ENCODE results near the gene SUMO2. TPM values are rescaled to one million over a fixed set of nuclear protein-coding genes. Genes with fewer than 3 reads are reported as not detected.
A peak's percentile ranks its signal among the peaks of the same experiment; 100 is the strongest.
"Not testable (repeated sequence)": the region's sequence is repeated elsewhere in the genome, so short reads cannot be mapped to it uniquely, and the experiment has no call there.

SUMO2 gene
- total RNA-seq, 1 donor from 2014 or later = 94.9 TPM

DNA sequence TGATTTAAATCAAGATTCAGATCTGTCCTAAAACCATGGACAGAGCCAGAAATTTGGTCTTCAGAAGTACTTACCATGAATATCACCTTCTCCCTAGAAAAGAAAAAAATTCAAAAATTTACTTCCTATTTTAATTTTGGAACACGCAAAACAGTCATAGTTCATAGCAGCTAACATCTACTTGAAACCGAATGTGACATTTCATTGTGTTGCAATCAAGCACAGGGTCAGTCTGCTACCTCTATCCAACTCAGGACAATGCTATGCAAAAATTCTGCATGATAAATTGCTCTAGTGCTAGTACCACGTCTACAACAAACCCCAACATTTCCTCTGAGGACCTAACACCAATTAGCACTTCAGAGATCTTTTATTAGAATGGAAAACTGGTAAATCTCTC, 36.2 kb downstream of the SUMO2 start:
- DNase-seq (ENCODE audit: low spot score) (no peak), ATAC-seq (peak; percentile 42)

- DNase-seq (ENCODE audit: low spot score) = no peak
- ATAC-seq = no peak
Measured at GRCh38 chr17:75144816-75145512, 37.8 kb downstream of the SUMO2 start.

GRCh38 chr17:75142236-75142971, 40.4 kb downstream of the SUMO2 start:
- ATAC-seq (no peak), DNase-seq (ENCODE audit: low spot score) (no peak)

DNA sequence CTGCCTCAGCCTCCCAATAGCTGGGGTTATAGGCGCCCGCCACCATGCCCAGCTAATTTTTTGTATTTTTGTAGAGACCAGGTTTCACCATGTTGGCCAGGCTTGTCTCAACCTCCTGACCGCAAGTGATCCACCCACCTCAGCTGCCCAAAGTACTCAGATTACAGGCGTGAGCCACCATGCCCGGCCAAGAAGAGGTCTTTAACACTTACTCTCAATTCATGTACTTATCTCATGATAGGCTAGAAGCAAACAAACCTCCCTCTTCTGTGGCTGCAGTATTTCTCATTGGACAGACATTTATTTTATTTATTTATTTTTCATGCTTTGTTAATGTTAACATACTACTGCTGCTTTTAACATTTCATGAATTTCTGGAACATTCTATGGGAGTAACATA, 44.2 kb downstream of the SUMO2 start:
- no peak for ATAC-seq
- DNase-seq (ENCODE audit: low spot score) = no peak

DNA sequence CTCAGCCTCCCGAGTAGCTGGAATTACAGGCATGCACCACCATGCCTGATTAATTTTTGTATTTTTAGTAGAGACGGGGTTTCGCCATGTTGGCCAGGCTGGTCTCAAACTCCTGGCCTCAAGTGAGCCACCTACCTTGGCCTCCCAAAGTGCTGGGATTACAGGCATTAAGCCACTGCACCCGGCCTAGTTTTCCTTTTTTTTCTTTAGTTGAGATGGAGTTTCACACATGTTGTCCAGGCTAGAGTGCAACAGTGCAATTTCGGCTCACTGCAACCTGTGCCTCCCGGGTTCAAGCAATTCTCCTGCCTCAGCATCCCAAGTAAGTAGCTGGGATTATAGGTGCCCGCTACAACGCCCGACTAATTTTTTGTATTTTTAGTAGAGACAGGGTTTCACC, 45.0 kb downstream of the SUMO2 start:
- ATAC-seq; DNase-seq (ENCODE audit: low spot score): not testable (repeated sequence)

- no peak for DNase-seq (ENCODE audit: low spot score)
- ATAC-seq = no peak
Measured at GRCh38 chr17:75135946-75136345, 46.8 kb downstream of the SUMO2 start.

DNA sequence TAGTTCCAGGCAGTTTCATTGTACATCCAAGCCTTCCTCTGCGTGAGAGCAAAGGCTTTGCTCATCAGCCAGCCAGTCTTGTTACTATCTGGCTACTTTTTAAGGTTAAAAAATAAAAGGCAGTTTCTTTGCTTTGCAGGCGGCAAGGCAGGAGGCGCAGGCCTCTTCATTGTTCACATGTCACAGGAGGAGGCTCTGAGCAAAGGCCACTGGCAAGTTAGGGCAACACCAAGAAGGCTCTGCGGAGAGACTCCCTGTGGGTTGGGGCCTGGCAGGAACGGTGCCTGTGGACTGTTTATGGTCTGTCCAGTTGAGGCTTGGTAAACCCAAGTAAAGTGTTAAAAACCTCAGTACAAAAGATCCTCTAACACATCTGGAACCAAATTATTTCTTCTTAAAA, 47.3 kb downstream of the SUMO2 start:
- DNase-seq (ENCODE audit: low spot score) (no peak), ATAC-seq (no peak)

- not testable (repeated sequence) for ATAC-seq; DNase-seq (ENCODE audit: low spot score)
Measured at GRCh38 chr17:75133607-75134347, 49.0 kb downstream of the SUMO2 start.

DNA sequence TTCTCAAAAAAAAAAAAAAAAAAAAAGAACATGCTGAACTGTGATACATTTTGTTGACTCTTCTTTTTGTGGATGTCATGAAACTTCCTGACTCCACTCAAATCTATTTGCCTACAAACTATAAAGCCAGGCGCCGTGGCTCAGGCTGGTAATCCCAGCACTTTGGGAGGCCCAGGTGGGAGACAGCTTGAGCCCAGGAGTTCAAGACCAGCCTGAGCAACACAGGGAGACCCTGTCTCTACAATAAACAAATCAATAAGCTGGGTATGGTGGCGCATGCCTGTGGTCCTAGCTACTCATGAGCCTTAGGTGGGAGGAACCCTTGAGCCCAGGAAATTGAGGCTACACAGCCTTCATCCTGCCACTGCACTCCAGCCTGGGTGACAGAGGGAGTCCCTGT, 49.8 kb downstream of the SUMO2 start:
- no peak for ATAC-seq
- no peak for DNase-seq (ENCODE audit: low spot score)

DNA sequence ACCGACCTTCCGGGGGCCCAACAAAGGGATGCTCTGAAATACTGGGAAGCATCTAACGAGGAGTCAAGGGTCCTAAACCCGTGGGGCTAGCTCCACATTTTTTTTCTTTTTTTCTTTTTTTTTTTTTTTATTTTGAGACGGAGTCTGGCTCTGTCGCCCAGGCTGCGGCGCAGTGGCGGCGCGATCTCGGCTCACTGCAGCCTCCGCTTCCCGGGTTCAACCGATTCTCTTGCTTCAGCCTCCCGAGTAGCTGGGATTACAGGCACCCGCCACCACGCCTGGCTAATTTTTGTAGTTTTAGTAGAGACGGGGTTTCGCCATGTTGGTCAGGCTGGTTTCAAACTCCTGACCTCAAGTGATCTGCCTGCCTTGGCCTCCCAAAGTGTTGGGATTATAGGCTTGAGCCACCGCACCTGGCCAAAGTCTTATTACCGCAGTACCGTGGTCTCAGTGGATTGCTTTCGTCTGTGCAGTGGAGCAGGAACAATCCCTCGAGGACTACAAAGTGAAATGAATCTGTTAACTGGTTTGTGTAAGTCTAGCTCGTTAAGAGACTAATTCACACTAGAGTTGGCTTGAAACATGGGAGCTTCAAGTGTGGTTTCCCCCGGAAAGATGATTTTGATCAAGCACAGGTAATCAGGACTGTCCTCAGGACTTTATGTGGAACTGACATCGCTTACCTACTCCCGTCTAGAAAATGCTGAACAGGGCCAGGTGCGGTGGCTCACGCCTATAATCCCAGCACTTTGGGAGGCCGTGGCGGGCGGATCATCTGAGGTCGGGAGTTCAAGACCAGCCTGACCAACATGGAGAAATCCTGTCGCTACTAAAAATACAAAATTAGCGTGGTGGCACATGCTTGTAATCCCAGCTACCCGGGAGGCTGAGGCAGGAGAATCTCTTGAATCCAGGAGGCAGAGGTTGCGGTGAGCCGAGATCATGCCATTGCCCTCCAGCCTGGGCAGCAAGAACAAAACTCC, 50.5 kb downstream of the SUMO2 start:
- not testable (repeated sequence) for ATAC-seq; DNase-seq (ENCODE audit: low spot score)

- ATAC-seq (peak; percentile 92), DNase-seq (ENCODE audit: low spot score) (peak; percentile 81)
Measured at GRCh38 chr17:75131278-75132017, 51.3 kb downstream of the SUMO2 start, which contains the start of gene NT5C. Gene NT5C, minus strand, starts transcription at chr17:75131742. Its CDS starts 35 bp downstream, at chr17:75131707.

GRCh38 chr17:75130632-75131277, 52.0 kb downstream of the SUMO2 start:
- ATAC-seq = peak; percentile 55
- DNase-seq (ENCODE audit: low spot score) = no peak

DNA sequence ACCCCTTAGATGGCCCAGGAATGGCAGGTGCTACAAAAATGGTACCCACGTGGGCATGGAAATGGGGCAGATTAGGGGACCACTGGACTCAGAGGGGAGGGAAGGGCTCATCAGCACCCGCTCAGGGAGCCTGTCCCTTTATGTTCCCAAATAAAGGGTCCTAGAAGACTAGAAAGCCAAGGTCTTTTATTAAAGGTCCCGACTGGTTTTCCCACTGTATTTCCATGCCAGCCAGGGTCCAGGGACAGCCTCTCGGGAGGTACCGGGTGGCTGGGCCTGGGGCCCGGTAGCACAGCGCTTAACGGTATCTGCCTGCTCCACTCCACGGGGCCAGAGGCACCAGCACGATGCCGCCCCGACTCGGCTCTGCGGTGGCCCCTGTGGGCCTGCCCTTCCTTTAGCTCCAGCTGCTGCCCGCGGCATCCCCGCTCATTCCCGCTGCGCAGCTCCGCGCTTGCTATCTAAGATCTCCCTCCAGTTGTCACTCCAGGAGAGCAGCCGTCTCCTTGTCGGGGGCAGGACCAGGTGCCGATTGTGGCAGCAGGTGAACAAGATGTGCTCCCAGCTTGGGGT, 52.6 kb downstream of the SUMO2 start:
- no peak for ATAC-seq

GRCh38 chr17:75129576-75129975, 53.2 kb downstream of the SUMO2 start:
- ATAC-seq = no peak
- no peak for DNase-seq (ENCODE audit: low spot score)

More for the DNA sequence above, 52.6 kb downstream of the SUMO2 start:
- DNase-seq (ENCODE audit: low spot score) = no peak

DNA sequence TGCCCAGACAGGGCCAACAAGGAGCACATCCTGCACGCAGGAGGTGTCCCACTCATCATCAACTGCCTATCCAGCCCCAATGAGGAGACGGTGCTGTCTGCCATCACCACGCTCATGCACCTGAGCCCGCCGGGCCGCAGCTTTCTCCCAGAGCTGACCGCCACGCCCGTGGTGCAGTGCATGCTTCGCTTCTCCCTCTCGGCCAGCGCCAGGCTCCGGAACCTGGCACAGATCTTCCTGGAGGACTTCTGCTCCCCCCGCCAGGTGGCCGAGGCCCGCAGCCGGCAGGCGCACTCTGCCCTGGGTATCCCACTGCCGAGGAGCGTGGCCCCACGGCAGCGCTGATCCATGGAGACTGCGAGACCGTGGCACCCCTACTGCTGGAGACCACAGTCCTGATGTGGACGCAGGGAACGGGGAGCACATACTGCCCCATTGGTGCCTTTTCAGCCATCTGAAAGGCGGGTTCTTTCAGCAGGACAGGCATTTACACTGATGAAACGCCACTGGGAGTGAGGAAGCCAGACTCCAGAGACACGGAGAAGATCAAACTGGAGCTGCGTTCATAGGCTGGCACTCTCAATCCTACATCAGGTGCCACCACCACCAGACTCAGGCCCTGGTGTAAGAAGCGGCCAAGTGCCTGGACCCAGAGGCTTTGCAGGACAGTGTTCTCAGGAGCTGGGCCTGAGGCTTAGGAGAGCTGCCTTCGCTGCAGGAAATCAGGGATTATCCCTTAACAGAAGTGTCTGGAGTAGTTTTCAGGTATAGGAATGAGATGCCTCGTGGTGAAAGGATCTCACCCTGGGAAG, 53.9 kb downstream of the SUMO2 start:
- no peak for ATAC-seq
- DNase-seq (ENCODE audit: low spot score) = no peak

GRCh38 chr17:75127936-75128335, 54.8 kb downstream of the SUMO2 start:
- ATAC-seq; DNase-seq (ENCODE audit: low spot score): not testable (repeated sequence)

GRCh38 chr17:75126954-75127353, 55.8 kb downstream of the SUMO2 start:
- DNase-seq (ENCODE audit: low spot score) (no peak), ATAC-seq (no peak)

DNA sequence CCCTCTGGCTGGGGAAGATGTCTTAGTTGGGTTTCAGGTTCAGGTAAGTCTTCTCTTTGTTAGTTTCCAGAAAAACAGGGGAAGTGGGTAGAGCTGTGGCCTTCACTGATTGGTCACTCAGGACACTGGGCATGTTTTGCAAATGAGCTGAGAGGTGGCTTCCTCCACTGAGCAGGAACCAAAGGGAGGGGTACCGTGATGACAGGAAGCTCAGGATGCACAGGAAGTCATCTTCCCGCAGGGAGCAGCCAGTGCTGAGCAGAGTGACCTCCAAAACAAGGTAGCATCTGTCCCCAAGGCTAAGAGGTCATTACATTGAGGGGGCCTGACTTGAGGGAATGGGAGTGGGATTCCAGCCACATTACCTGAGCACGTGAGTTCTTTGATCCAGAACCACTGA, 56.8 kb downstream of the SUMO2 start:
- DNase-seq (ENCODE audit: low spot score) (no peak), ATAC-seq (no peak)
